Panc1 (cell line): ENCODE results near the gene PMF1. TPM values are rescaled to one million over a fixed set of nuclear protein-coding genes. Genes with fewer than 3 reads are reported as not detected.

Source experiments
- ATAC-seq: fragments of 200-7000 bp; cut with Tn5 transposase; 2 replicates; pipeline ENCODE4 v1.9.1; 2020; ENCODE audit warnings: mild to moderate bottlenecking, moderate library complexity
- BruUV-seq: library from RNA; stranded (reverse); fragments of 400-500 nt; replicated peaks from 2 replicates; lab custom pipeline; 2021; lab: Mats Ljungman, UMichigan
- CTCF ChIA-PET: fragments of 300-600 bp; sonication (Branson Sonifier 250); formaldehyde crosslinking; loops from one replicate; lab custom pipeline; 2022; ENCODE audit warnings: antibody characterized with exemption; lab: Charles Lee
- POLR2A ChIA-PET: fragments of 300-600 bp; sonication (Branson Sonifier 250); formaldehyde crosslinking; loops from one replicate; lab custom pipeline; 2022; ENCODE audit warnings: antibody characterized with exemption; lab: Charles Lee
- DNase-seq: peaks from one replicate; pipeline ENCODE4 v3.0.0-alpha.2; 2010; ENCODE audit warnings: low read depth, low spot score
- H3K27ac ChIP-seq: 2 replicates; pipeline ENCODE4 v1.5.1; 2011; ENCODE audit warnings: mild to moderate bottlenecking, low read length, inconsistent platforms
- H3K27me3 ChIP-seq: fragments of 200-500 bp; sonication (Bioruptor generic); 2 replicates; pipeline ENCODE4 v1.6.0; 2014; ENCODE audit warnings: low read length, inconsistent platforms; ENCODE audit not compliant: control insufficient read depth, insufficient read depth
- H3K36me3 ChIP-seq: fragments of 200-500 bp; sonication (Bioruptor generic); 2 replicates; pipeline ENCODE4 v1.5.1; 2014; ENCODE audit warnings: inconsistent platforms, mild to moderate bottlenecking, low read length, moderate library complexity; ENCODE audit not compliant: control insufficient read depth, insufficient read depth
- H3K4me1 ChIP-seq: 2 replicates; pipeline ENCODE4 v1.5.1; 2011; ENCODE audit warnings: inconsistent platforms, mild to moderate bottlenecking, low read length, moderate library complexity; ENCODE audit not compliant: control insufficient read depth, insufficient read depth
- H3K4me3 ChIP-seq, 2 experiments: 2 replicates each; pipeline ENCODE4 v1.5.1; 2011 to 2012; ENCODE audit warnings: low read depth in 2 of 2, low read length in 2 of 2, mild to moderate bottlenecking in 2 of 2, inconsistent platforms in 1 of 2, moderate library complexity in 1 of 2
- H3K9me3 ChIP-seq: fragments of 200-500 bp; sonication (Bioruptor generic); 2 replicates; pipeline ENCODE4 v1.5.1; 2014; ENCODE audit warnings: low read depth, mild to moderate bottlenecking, inconsistent platforms, low read length, moderate library complexity; ENCODE audit not compliant: control insufficient read depth, insufficient read depth
- CTCF ChIP-seq: fragments of 450-650 bp; IDR thresholded peaks from 2 replicates; pipeline ENCODE4 v1.5.1; 2017; ENCODE audit warnings: mild to moderate bottlenecking
- POLR2AphosphoS5 ChIP-seq: IDR thresholded peaks from 2 replicates; pipeline ENCODE4 v1.6.1; 2012; ENCODE audit warnings: mild to moderate bottlenecking, low read depth, low read length, moderate library complexity
- REST ChIP-seq, 2 experiments: IDR thresholded peaks; 2 replicates each; pipeline ENCODE4 v1.6.1; 2011 to 2012; ENCODE audit warnings: low read depth in 2 of 2, control low read depth in 1 of 2, low read length in 1 of 2, mild to moderate bottlenecking in 1 of 2, moderate library complexity in 1 of 2; ENCODE audit not compliant: insufficient read depth in 1 of 2
- SIN3A ChIP-seq: IDR thresholded peaks from 2 replicates; pipeline ENCODE4 v1.6.1; 2012; ENCODE audit warnings: low read depth, mild to moderate bottlenecking, low read length, moderate library complexity, borderline replicate concordance; ENCODE audit not compliant: insufficient read depth
- TCF7L2 ChIP-seq: IDR thresholded peaks from 2 replicates; pipeline ENCODE4 v1.6.1; 2011; ENCODE audit warnings: mild to moderate bottlenecking, low read depth, low read length, inconsistent platforms
- in situ Hi-C: cut with HindIII; loops from 2 replicates; pipeline ENCODE4 v1.10.0; 2016; ENCODE audit warnings: low sequenced_read_pairs, low pct_unique_long_range_greater_than_20kb
- intact Hi-C: fragments of 100-400 bp; cut with micrococcal nuclease; formaldehyde crosslinking; loops from one replicate; pipeline ENCODE4 v1.10.0; 2022; ENCODE audit not compliant: unreplicated experiment
- total RNA-seq: library from RNA; stranded (reverse); gene quantifications from one replicate; pipeline ENCODE4 v1.2.1, GENCODE V29; 2021; ENCODE audit not compliant: unreplicated experiment

The PMF1 gene
- total RNA-seq, 1 experiment from 2014 or later: 57.5 TPM

- Histone ChIP-seq H3K36me3 (peaks cover 4% of the 10 kb centered on the region; the same call in 1 of the 2 replicates), H3K4me3 (no peak overlapping the region), H3K27ac (no peak overlapping the region), H3K4me1 (peaks cover 10% of the 10 kb centered on the region; the same call in 1 of the 2 replicates), H3K27me3 (no peaks in the 10 kb centered on the region), H3K9me3 (no peaks in the 10 kb centered on the region)
- in situ Hi-C loops (no loop called here), intact Hi-C loops (no loop called here)
- DNase-seq (no peak), ATAC-seq (no peak)
- BruUV-seq: no TSS peak
- TF ChIP-seq REST (IDR thresholded peaks at IDR 0.05; ENCODE audit: insufficient read depth in 1 of 2, low read depth in 2 of 2, low read length in 1 of 2) (no peak), TCF7L2 (no peak), CTCF (no peak), SIN3A (no peak), POLR2AphosphoS5 (no peak)
- POLR2A ChIA-PET: interaction anchor here (0.6 kb wide), 1 partner anchor 13 kb away, joined by 8 read pairs; no protein-coding TSS in a partner anchor
- CTCF ChIA-PET: no interaction called here
Observed at GRCh38 chr1:156191292-156191964, 21.4 kb upstream of the PMF1 start.

- in situ Hi-C loops: no loop called here
- no peak for TF ChIP-seq TCF7L2
- no peak for TF ChIP-seq POLR2AphosphoS5
- no peaks in the 10 kb centered on the region for H3K27me3 ChIP-seq
- DNase-seq (no peak), ATAC-seq (no peak)
- H3K36me3 ChIP-seq: peaks cover 4% of the 10 kb centered on the region; the same call in 1 of the 2 replicates
- intact Hi-C loops: no loop called here
- H3K4me3 ChIP-seq: peak overlapping the region; percentile 99
- no peaks in the 10 kb centered on the region for H3K9me3 ChIP-seq
- H3K27ac ChIP-seq: peak overlapping the region; percentile 81
- CTCF ChIA-PET: no interaction called here
- peaks cover 10% of the 10 kb centered on the region; the same call in 1 of the 2 replicates for H3K4me1 ChIP-seq
- BruUV-seq: TSS peak; percentile 97
- POLR2A ChIA-PET: interaction anchor here (0.7 kb wide), 1 partner anchor 23 kb away, joined by 4 read pairs; no protein-coding TSS in a partner anchor
Observed at GRCh38 chr1:156193208-156193487, 19.7 kb upstream of the PMF1 start.
